ENCODE results near the gene NHLH2. TPM values are rescaled to one million over a fixed set of nuclear protein-coding genes. Genes with fewer than 3 reads are reported as not detected.
A peak's percentile ranks its signal among the peaks of the same experiment; 100 is the strongest.

NHLH2 gene
- total RNA-seq, 1 experiment from 2014 or later = not detected

DNA sequence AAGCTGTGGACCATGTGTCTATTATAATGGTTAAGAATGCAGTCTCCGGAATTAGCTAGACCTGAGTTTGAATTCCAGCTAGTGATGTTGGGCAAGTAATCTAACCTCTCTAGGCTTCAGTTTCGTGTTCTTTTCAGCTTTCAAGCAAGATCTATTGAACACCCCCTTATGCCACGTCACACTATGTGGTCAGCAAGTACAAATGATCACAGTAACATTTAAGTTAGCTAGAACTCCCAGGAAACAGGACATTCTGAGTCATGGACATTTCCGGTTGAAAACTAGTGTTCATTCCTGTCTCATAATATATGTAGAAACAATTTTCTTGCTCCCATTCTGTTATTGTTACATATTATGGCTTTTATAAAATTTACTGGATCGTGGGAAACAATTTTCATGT is 34.0 kb upstream of the NHLH2 start:
- H3K4me3 Mint-ChIP-seq (ENCODE audit: unreplicated experiment) = no peak overlapping the region
- CTCF ChIA-PET = interaction anchor here (0.6 to 1.3 kb wide), 4 partner anchors 9 to 110 kb away, joined by 3 to 6 read pairs (median 4); no protein-coding TSS in a partner anchor
- peak; percentile 71 for DNase-seq (ENCODE audit: unreplicated experiment)

GRCh38 chr1:115874497-115874896 is 33.6 kb upstream of the NHLH2 start:
- H3K36me3 Mint-ChIP-seq (ENCODE audit: insufficient read depth, unreplicated experiment) = no peaks in the 10 kb centered on the region
- ChIA-PET CTCF (interaction anchor here (0.6 to 1.3 kb wide), 3 partner anchors 9 to 110 kb away, joined by 3 to 6 read pairs (median 4); no protein-coding TSS in a partner anchor), POLR2A (interaction anchor here (1.0 to 1.9 kb wide), 2 partner anchors 9 to 26 kb away, joined by 4 to 7 read pairs; no protein-coding TSS in a partner anchor)
- no peaks in the 10 kb centered on the region for H3K9me3 Mint-ChIP-seq (ENCODE audit: unreplicated experiment)
- intact Hi-C loops (cut with micrococcal nuclease) = no loop called here
- H3K27ac Mint-ChIP-seq (ENCODE audit: low read depth, unreplicated experiment) = no peak overlapping the region
- TF ChIP-seq, protein P1, sequence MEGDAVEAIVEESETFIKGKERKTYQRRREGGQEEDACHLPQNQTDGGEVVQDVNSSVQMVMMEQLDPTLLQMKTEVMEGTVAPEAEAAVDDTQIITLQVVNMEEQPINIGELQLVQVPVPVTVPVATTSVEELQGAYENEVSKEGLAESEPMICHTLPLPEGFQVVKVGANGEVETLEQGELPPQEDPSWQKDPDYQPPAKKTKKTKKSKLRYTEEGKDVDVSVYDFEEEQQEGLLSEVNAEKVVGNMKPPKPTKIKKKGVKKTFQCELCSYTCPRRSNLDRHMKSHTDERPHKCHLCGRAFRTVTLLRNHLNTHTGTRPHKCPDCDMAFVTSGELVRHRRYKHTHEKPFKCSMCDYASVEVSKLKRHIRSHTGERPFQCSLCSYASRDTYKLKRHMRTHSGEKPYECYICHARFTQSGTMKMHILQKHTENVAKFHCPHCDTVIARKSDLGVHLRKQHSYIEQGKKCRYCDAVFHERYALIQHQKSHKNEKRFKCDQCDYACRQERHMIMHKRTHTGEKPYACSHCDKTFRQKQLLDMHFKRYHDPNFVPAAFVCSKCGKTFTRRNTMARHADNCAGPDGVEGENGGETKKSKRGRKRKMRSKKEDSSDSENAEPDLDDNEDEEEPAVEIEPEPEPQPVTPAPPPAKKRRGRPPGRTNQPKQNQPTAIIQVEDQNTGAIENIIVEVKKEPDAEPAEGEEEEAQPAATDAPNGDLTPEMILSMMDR (IDR thresholded peaks at IDR 0.05; ENCODE audit: unreplicated experiment) = no peak
- no peak overlapping the region for H3K4me3 Mint-ChIP-seq (ENCODE audit: unreplicated experiment)
- BruUV-seq (replicated peaks) = no TSS peak
- peaks cover 19% of the 10 kb centered on the region for H3K4me1 Mint-ChIP-seq (ENCODE audit: insufficient read depth, unreplicated experiment)
- DNase-seq (ENCODE audit: unreplicated experiment) = no peak
- H3K27me3 Mint-ChIP-seq (ENCODE audit: insufficient read depth, unreplicated experiment) = no peaks in the 10 kb centered on the region

More for the DNA sequence above, 34.0 kb upstream of the NHLH2 start:
- intact Hi-C loops (cut with micrococcal nuclease) = no loop called here
- no peaks in the 10 kb centered on the region for H3K27me3 Mint-ChIP-seq (ENCODE audit: insufficient read depth, unreplicated experiment)
- POLR2A ChIA-PET = interaction anchor here (0.6 to 1.9 kb wide), 4 partner anchors 9 to 108 kb away, joined by 3 to 7 read pairs (median 6); no protein-coding TSS in a partner anchor
- no peak overlapping the region for H3K27ac Mint-ChIP-seq (ENCODE audit: low read depth, unreplicated experiment)
- H3K36me3 Mint-ChIP-seq (ENCODE audit: insufficient read depth, unreplicated experiment) = no peaks in the 10 kb centered on the region
- BruUV-seq (replicated peaks) = no TSS peak
- TF ChIP-seq, protein P1 (IDR thresholded peaks at IDR 0.05; ENCODE audit: unreplicated experiment) = no peak
- peaks cover 19% of the 10 kb centered on the region for H3K4me1 Mint-ChIP-seq (ENCODE audit: insufficient read depth, unreplicated experiment)
- H3K9me3 Mint-ChIP-seq (ENCODE audit: unreplicated experiment) = no peaks in the 10 kb centered on the region

DNA sequence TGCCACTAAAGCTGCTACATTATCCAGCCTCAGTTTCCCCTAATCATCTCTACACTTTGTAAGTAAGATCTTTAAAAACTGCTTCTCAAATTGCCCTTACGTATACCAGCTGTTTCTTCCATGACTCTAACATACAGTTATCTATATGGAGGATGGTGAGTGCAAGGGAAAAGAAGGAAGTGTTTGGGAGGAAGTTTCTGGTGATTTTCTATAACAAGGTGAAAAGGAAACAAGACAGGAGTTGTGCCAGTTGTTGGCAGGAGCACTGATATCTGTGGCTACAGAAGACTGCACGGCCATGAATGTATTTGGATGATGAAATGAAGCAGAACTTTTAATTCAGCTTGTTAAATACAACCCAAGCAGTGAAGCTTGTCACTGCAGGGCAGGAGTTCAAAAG is 32.3 kb upstream of the NHLH2 start:
- H3K36me3 Mint-ChIP-seq (ENCODE audit: insufficient read depth, unreplicated experiment) = no peaks in the 10 kb centered on the region
- no peak overlapping the region for H3K4me3 Mint-ChIP-seq (ENCODE audit: unreplicated experiment)
- ChIA-PET POLR2A (interaction anchor here (1.0 kb wide), 1 partner anchor 252 kb away, joined by 3 read pairs; no protein-coding TSS in a partner anchor), CTCF (no interaction called here)
- H3K27ac Mint-ChIP-seq (ENCODE audit: low read depth, unreplicated experiment) = no peak overlapping the region
- no peaks in the 10 kb centered on the region for H3K27me3 Mint-ChIP-seq (ENCODE audit: insufficient read depth, unreplicated experiment)
- DNase-seq (ENCODE audit: unreplicated experiment) = no peak
- peaks cover 19% of the 10 kb centered on the region for H3K4me1 Mint-ChIP-seq (ENCODE audit: insufficient read depth, unreplicated experiment)
- intact Hi-C loops (cut with micrococcal nuclease) = no loop called here
- no peaks in the 10 kb centered on the region for H3K9me3 Mint-ChIP-seq (ENCODE audit: unreplicated experiment)
- TF ChIP-seq, protein P1 (IDR thresholded peaks at IDR 0.05; ENCODE audit: unreplicated experiment) = no peak
- no TSS peak for BruUV-seq (replicated peaks)

GRCh38 chr1:115869064-115869463 is 28.1 kb upstream of the NHLH2 start:
- TF ChIP-seq, protein P1 (IDR thresholded peaks at IDR 0.05; ENCODE audit: unreplicated experiment) = no peak
- no peak overlapping the region for H3K4me3 Mint-ChIP-seq (ENCODE audit: unreplicated experiment)
- intact Hi-C loops (cut with micrococcal nuclease) = no loop called here

More at GRCh38 chr1:115869064-115869463, 28.1 kb upstream of the NHLH2 start:
- ChIA-PET POLR2A (no interaction called here), CTCF (interaction anchor here (0.7 kb wide), 1 partner anchor 226 kb away, joined by 3 read pairs; no protein-coding TSS in a partner anchor)
- Mint-ChIP-seq H3K36me3 (ENCODE audit: insufficient read depth, unreplicated experiment) (no peaks in the 10 kb centered on the region), H3K9me3 (ENCODE audit: unreplicated experiment) (no peaks in the 10 kb centered on the region), H3K27ac (ENCODE audit: low read depth, unreplicated experiment) (no peak overlapping the region), H3K27me3 (ENCODE audit: insufficient read depth, unreplicated experiment) (no peaks in the 10 kb centered on the region), H3K4me1 (ENCODE audit: insufficient read depth, unreplicated experiment) (peaks cover 6% of the 10 kb centered on the region)
- DNase-seq (ENCODE audit: unreplicated experiment) = no peak
- no TSS peak for BruUV-seq (replicated peaks)

Measured in MCF 10A (cell line).